HG03097 (cell line): ENCODE data around the gene PSMD2.
"Not testable (repeated sequence)": the region's sequence is repeated elsewhere in the genome, so short reads cannot be mapped to it uniquely, and the experiment has no call there.

Experiments used
- ATAC-seq: cut with Tn5 transposase; IDR thresholded peaks from one replicate; pipeline ENCODE4 v1.9.1; 2021; ENCODE audit not compliant: unreplicated experiment, low FRiP score

Gene PSMD2

DNA sequence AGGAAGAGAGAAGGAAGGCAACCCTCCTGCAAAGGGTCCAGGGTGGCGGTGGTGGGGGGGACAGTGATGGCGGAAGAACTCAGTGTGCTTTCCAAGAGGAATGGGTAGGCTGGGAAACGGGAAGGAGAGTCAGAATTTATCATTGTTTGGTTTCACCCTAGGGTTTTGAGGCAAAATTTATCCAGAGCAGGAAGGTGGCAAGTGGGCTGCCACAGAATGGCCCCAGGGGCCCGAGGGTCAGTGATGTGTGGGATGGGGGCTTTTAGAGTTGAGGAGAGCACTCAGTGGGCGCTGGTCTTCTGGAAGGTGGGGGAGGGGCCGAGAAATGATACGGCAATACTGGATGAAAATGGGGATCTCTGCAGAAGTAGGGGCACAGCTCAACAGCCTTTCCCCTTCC lies 38.9 kb downstream of the PSMD2 start:
- ATAC-seq: no peak

DNA sequence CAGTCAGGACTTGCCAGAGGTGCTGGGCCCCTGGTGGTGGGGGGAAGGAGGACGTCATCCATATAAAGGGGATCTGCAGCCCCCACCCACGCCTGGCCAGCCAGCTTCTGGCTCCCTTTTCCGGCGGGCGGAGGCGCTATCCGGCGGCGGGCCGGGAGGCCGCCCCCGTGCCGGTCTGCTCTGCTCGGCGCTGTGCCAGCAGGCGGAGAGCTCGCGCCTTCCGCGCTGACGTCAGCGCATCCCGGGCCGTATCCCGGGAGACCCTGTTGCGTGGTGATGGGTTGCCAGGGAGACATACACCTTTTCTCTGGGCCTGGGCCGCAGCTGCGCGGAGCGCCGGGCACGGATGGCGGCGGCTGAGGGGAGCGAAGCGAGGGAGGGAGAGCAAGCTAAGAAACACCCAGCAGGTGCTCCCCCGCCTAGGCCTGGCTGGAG lies 39.5 kb downstream of the PSMD2 start:
- ATAC-seq: no peak

DNA sequence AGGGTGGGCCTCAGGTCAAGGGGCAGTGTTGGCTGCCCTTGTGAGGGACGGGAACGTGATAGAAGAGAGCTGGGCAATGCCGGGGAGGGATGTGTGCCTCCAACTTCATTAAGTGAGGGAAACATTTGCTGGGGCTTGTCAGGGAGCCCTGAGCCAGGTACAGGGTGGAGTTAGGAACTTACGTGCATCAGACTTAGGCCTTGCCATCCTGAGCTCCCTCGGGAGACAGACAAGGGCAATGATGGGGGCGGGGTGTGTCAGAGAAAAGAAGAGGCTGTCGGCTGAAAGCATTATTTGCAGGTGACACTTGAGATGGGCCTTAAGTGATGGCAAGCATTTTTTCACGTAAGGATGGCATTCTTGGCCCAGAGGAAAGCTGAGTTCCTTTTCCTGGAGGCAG lies 40.0 kb downstream of the PSMD2 start:
- ATAC-seq: no peak

DNA sequence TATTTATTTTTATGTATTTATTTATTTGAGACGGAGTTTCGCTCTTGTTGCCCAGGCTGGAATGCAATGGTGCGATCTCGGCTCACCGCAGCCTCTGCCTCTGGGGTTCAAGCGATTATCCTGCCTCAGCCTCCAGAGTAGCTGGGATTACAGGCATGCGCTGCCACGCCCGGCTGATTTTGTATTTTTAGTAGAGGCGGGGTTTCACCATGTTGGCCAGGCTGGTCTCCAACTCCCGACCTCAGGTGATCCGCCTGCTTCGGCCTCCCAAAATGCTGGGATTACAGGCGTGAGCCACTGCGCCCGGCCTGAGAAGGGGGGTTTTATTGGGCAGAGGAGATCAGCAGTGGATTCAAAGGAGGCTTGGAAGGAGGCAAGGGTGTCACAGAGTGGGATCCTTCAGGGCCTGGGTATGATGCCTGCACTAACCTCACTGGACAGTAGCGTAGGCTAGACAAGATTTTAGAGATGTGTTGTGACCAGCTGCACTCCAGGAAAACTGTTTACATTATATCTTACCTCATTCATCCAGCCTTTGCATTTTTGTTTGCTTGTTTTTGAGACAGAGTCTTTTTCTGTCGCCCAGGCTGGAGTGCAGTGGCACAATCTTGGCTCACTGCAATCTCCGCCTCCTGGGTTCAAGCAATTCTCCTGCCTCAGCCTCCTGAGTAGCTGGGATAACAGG lies 40.6 kb downstream of the PSMD2 start:
- ATAC-seq: not testable (repeated sequence)

DNA sequence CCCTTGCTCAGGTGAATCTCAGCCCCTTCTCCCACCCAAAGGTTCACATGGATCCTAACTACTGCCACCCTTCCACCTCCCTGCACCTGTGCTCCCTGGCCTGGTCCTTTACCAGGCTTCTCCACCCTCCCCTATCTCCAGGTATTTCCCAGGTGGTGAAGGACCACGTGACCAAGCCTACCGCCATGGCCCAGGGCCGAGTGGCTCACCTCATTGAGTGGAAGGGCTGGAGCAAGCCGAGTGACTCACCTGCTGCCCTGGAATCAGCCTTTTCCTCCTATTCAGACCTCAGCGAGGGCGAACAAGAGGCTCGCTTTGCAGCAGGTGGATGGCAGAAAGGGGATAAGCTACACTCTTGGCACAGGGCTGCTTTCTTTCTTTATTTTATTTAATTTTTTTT lies 42.9 kb downstream of the PSMD2 start:
- ATAC-seq: no peak

DNA sequence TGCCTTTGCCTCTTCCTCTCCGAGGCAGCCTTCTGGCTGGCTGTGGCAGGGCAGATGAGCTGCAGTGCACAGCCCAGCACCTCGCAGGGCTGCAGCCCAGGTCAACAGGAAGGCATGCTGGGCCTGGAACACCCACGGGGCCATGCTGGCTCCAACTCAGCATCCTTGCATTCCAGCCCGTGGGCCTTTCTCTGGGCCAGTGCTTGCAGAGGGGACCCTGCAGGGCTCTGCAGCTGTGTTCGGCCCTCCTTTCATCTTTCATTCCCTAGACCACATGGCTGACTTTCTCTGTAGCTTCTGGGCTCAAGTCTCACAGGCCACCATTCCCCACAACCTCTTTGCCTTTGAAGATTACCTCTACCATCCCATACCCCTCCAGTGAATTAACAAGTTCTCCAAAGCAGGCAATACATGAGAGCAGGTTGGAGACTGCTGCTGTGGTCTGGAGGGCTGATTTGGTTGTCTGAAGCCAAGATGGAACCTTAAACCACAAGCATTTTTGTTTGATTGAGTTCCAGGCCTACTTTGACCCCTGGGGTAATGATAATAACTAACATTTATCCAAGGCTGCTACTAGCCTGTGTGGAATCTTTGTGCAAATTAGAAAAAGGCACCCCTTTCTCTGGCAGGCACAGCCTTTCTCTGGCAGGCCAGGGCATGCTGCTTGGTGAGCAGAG lies 44.3 kb downstream of the PSMD2 start:
- no peak for ATAC-seq

DNA sequence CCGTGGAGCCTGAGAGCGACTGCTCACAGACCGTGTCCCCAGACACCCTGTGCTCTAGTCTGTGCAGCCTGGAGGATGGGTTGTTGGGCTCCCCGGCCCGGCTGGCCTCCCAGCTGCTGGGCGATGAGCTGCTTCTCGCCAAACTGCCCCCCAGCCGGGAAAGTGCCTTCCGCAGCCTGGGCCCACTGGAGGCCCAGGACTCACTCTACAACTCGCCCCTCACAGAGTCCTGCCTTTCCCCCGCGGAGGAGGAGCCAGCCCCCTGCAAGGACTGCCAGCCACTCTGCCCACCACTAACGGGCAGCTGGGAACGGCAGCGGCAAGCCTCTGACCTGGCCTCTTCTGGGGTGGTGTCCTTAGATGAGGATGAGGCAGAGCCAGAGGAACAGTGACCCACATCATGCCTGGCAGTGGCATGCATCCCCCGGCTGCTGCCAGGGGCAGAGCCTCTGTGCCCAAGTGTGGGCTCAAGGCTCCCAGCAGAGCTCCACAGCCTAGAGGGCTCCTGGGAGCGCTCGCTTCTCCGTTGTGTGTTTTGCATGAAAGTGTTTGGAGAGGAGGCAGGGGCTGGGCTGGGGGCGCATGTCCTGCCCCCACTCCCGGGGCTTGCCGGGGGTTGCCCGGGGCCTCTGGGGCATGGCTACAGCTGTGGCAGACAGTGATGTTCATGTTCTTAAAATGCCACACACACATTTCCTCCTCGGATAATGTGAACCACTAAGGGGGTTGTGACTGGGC lies 45.7 kb downstream of the PSMD2 start:
- no peak for ATAC-seq

DNA sequence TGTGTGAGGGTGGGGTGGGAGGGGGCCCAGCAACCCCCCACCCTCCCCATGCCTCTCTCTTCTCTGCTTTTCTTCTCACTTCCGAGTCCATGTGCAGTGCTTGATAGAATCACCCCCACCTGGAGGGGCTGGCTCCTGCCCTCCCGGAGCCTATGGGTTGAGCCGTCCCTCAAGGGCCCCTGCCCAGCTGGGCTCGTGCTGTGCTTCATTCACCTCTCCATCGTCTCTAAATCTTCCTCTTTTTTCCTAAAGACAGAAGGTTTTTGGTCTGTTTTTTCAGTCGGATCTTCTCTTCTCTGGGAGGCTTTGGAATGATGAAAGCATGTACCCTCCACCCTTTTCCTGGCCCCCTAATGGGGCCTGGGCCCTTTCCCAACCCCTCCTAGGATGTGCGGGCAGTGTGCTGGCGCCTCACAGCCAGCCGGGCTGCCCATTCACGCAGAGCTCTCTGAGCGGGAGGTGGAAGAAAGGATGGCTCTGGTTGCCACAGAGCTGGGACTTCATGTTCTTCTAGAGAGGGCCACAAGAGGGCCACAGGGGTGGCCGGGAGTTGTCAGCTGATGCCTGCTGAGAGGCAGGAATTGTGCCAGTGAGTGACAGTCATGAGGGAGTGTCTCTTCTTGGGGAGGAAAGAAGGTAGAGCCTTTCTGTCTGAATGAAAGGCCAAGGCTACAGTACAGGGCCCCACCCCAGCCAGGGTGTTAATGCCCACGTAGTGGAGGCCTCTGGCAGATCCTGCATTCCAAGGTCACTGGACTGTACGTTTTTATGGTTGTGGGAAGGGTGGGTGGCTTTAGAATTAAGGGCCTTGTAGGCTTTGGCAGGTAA lies 46.5 kb downstream of the PSMD2 start:
- ATAC-seq: no peak

DNA sequence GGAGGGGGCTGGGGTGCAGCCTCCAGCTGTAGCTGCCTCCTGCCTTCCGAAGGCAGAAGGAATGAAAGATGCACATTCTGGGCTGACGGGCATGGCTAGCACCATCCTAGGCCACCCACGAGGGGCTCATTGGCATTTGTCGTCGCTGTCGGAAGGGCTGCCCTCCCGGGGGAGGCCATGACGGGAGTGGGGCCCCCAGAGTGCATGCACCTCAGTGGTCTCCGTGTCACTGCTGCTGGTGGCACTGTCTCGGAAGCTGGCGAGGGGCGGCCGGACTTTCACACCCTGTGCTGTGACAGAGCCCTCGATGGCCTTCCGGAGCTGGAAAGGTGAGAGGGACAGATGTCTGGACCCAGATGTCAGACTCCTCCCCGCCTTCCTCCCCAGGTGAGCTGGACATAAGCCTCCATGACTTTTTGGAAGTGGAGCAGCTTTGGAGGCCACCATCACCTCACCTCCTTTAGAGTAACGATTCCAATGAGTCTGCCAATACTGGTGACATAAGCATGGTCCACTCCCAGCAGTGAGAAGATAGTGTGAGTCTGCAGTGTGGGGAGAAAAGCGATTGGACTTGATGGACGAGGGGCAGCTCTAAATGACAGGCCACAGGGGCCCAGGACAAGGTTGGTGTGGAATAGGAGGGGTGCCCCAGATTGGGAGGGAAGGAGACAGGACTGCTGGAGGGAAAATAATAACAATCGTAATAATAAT lies 47.6 kb downstream of the PSMD2 start:
- no peak for ATAC-seq

DNA sequence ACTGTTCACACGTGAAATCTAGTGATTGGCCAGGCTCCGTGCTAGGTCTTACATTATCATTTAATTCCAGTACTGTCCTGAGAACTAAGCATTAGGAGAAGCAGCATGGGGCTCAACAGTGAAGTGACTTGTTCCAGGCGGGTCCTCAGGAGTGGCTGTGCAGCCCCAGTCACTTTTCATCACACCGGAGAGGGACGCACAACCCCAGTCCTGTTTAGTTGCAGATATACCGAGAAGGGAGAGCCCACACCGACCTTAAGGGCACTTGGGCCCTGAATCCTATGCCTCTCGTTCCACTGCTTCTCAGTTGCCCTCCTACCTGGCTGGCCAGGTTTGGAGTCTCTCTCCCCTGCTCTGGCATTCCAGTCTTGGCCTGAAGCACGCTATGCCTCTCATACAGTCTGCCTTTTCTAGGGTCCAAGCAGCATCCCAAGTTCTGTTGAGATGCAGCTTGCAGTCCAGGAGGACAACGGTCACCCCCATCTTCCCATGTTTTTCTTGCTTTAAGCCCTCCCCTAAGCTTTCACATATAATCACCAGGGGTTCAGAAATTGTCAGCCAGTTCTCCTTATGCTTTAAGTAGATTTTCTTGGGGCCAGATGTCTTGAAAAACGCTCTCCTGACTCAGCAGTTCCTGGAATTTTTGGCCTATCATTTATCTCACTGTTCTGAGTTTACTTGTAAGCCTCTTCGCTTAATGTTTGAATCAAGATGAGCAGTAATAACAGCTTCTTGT lies 48.4 kb downstream of the PSMD2 start:
- no peak for ATAC-seq

DNA sequence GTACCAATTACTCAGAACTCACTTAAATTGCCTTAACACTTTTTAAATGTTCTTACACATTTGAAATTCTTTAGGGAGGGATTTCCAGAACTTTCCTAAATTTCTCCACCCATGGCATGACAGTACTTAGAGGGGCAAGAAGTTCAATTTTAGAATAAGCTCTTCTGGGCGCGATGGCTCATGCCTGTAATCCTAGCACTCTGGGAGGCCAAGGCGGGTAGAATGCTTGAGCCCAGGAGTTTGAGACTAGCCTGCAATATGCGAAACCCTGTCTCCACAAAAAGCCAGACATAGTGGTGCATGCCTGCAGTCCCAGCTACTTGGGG lies 49.0 kb downstream of the PSMD2 start:
- ATAC-seq: no peak

DNA sequence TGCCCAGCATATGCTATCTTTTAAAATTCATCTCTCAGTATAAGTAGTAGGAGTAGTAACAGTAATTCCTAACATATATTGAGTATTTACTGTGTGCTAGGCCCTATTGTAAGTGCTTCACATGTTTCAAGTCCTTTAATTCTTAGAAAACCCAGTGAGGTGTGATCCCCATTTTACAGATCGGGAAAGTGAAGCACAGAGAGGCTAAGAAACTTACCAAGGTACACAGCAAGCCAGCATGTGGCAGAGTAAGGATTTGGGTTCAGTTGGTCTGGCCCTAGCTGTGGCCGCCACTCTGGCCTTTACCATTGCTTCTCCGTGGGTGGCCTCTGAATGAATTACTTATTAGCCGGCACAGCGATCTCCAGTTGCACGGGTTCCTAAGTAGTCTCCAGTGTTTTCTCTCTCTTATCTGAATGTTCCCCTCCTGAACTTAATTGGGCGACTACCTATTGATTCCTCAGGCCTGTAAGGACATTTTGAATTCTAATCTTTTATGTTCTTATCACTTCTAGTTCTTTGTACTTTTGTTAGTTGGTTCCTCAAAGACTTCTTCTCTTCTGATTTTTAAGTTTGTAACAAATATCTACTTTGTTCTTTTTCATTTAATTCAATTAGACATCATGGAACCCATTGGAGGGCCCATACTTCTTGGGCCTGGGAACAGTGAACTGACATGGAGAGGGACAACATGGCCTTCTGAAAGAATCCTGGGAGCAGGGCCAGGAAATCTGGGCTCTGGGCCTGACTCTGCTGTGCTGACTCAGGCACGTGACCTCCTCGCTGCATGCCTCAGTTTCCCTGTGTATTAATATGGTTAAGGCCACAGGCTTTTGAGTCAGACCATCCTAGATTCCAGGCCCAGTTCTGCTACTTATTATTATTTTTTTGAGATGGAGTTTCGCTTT lies 50.8 kb downstream of the PSMD2 start:
- ATAC-seq: no peak

DNA sequence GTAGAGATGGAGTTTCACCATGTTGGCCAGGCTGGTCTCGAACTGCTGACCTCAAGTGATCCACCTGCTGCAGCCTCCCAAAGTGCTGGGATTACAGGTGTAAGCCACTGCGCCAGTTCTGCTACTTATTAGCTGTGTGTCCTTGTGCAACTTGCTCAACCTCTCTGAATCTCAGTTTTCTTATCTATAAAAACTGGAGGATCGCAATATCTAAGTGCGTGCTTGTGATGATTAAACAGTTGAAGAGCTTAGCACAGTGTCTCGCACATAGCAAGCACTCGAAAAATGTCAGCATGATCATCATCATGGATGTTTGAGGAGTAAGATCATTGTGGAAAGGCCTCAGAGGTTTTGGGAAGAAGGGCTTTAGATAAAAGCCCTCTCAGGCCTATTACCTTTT lies 51.6 kb downstream of the PSMD2 start:
- ATAC-seq: no peak

DNA sequence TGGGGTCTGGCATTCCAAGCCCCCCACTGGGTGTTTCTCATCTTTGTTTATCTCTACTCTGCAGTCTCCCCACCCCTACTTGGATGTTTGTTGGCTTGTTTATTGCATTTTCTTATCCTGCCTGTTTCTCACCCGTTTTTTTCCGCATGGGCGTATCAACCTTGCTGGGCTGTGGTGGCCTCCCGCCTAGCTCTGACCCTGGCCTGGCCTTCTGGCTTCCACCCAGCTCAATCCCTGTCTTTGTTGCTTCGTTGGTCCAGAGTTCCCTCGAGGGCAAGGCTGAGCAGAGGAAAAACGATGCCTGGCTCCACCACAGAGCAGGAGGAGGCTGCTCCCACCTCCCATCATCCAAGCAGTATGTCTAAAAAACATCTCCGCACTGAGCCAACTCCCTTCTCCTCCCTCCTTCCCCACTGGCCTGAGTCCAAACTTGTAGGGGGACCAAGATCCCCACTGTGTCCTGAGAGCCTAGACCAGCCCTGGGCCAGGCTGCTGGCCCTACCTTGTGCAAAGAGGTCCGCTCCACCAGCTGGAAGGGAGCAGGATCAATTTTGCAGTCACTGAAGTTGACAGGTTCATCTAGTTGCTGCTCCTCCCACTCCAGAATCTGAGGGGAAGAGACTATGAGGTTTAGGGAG lies 52.6 kb downstream of the PSMD2 start:
- no peak for ATAC-seq

DNA sequence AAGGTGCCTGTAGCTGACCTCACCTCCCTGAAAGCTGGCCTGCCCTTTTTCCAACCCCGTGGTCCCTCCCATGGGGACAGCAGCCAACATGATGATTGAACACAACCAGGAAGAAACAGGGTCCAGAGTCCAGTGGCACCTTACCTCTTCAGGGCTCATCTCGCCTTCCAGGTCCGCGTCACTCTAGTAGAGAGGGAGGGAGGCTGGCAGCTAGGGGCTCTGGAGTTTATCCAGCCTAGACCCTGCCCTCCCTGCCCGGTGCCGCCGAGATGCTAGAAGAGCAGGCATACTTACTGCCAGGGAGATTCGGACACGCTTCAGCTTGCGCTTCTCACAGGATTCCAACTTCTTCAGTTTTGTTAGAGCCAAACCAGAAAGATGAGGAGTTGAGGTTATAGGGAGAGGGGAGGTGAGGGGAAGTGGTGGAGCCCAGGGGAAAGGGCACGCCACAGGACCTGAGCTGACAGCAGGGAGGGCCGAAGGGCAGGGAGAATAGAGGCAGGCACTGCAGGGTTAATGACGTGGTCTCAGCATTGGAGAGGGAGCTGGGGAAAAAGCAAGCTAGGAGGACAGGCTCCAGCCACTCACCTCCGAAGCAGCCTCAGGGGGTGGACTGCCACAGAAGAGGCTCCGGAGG lies 53.2 kb downstream of the PSMD2 start:
- ATAC-seq: no peak

DNA sequence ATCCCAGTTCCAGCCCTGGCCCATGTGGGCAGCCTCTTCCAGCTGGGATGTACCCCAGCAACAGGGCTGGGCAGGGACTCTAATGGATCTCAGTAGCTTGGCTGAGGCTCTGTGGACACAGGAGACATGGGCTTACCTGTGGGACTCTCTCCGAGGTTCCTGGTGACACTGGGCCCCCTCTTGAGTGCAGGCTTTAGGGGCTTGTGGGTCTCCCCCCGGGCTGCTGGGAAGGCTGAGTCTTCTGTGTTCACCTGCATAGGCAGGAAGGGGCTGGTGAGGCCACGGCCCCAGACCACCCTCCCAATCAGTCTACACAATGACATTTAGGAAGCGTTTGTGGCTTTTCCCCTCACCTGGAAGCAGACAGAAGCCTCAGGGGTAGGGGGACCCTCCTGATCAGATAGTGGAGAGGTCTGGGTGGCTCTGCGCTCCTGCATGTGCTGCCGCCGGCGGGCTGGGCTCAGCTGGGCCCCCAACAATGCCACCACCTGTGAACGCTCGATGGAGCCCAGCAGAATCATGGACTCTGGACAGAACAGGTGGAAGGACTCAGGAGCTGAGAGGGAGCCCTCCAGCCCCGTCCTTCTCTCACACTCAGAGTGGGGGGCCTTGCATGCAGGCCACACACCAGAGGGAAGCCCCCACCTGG lies 54.0 kb downstream of the PSMD2 start:
- ATAC-seq: no peak

DNA sequence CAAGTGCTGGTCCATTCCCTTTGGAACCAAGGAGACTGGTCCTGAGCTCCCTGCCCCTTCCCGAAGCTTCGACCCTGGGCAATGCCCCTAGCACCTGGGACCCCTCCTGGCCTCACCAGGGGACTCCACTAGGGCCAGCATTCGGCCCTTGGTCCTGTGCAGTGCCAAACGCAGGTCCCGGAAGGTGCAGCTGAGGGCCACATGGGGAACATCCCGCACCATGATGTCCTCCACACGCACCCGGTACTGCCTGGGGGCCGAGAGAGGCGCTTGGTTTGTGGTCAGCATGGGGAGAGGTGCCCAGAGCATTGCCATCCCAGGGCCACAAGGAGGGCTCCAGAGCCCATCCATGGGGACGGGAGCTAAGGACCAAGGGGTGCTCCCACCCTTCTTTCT lies 54.5 kb downstream of the PSMD2 start:
- no peak for ATAC-seq
